Erythroblast (primary cell): ENCODE results near the gene CCZ1B.
"Not testable (repeated sequence)": the region's sequence is repeated elsewhere in the genome, so short reads cannot be mapped to it uniquely, and the experiment has no call there.

Experiments
- DNase-seq, 2 experiments: peaks; one replicate each; lab custom pipeline; 2025; lab: John Stamatoyannopoulos, UW
- GATA1 ChIP-seq: IDR thresholded peaks from 2 replicates; pipeline ENCODE4 v1.6.1; 2011; ENCODE audit warnings: low read depth, mild to moderate bottlenecking, control low read depth, low read length, moderate library complexity
- POLR2A ChIP-seq: IDR thresholded peaks from 2 replicates; pipeline ENCODE4 v1.6.1; 2011; ENCODE audit warnings: mild to moderate bottlenecking, low read length

The CCZ1B gene

DNA sequence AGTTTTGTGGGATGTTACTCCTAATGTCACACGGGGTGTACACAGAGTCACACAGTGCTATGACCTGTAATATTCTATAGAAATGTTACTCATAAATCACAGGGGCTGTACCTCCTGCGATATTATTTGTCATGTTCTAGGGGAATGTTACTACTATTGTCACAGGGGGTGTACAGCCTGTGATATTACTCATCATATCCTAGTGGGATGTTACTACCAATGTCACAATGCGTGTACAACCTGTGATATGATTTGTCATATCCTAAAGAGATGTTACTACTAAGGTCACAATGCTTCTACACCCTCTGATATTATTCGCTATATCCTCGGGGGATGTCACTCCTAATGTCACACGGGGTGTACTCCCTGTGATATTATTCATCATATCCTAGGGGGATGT lies 7.6 kb upstream of the CCZ1B start:
- DNase-seq: no peak
- TF ChIP-seq POLR2A (no peak), GATA1 (no peak)

DNA sequence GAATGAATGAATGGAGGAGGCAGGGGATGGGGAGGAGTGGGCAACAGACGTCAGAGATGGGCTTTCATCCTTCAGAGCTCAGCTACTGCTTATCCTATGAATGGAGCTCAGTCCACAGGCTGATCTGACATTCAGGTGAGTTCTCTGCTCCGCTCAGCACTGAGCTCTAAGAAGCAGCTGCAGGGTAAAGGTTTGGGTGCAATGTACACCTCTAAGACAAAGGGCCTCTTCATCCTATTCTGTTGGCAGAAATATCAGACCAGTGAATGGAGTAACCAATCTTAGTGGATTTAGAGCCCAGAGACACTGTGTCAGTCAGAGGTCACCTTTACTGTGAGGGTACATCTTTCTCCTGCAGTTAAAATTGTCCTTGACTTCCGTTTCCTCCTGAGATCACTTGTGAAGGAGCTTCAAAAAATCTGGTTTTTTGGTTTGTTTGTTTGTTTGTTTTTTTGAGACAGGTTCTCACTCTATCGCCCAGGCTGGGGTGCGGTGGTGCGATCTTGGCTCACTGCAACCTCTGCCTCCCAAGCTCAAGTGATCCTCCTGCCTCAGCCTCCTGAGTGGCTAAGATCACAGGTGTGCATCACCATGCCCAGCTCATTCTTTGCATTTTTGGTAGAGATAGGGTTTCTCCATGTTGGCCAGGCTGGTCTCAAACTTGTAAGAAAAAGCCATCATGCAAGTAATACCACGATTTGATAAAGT lies 5.1 kb upstream of the CCZ1B start:
- DNase-seq: no peak

DNA sequence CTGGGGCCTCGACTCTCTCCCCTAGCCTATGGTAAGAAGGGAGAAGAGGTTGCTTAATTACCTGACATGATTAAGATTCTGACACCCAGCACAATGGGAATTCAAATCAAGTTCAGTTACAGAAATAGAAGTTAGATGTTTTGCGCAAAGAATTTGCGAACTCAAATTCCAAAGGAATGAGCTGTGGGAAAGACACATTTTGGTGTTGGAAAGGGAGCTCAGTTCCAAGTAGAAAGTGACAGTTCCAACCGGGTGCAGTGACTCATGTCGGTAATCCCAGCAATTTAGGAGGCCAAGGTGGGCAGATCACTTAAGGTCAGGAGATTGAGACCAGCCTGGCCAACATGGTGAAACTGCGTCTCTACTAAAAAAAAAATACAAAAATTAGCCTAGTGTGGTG lies 4.0 kb upstream of the CCZ1B start:
- DNase-seq: not testable (repeated sequence)

More for the DNA sequence above, 5.1 kb upstream of the CCZ1B start:
- TF ChIP-seq GATA1 (no peak), POLR2A (no peak)

DNA sequence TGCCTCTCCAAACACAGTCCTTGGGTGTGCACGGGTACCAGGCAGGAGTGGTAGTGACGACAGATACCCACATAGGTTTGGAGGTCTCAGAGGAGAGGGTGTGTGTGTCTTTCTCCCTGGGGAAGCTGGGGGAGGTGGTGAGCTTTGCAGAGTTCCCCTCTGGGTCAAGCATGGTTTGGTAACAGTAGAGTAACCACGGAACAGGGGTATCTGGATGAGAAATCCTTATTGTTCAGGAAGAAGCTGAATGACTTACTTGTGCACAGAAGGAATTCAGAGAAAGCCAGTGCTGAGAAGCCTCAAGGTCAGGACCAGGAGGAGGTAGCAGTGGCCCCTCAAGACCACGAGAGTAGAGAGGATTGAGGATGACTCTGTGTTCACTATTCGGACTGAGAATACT lies 3.5 kb upstream of the CCZ1B start:
- not testable (repeated sequence) for DNase-seq

DNA sequence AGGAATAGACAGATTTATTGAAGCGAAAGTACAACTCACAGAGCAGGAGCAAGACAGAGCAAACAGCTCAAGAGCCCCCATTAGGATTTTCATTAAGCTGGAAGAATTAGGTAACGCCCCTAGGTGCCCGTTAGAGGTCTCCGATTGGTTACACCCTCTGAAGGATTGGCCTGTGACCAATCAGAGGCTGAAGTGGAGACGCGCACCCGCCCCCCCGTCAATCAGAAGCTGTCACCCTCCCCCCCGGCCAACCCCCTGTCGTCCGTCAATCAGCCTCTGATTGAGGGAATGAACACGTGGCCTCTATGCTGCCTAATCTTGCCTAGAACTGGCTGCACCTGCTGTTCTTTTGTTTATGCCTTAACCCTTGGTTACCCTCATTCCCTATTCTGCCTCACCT lies 1.1 kb upstream of the CCZ1B start:
- DNase-seq: peak in 1 of 2 experiments; percentile 16

DNA sequence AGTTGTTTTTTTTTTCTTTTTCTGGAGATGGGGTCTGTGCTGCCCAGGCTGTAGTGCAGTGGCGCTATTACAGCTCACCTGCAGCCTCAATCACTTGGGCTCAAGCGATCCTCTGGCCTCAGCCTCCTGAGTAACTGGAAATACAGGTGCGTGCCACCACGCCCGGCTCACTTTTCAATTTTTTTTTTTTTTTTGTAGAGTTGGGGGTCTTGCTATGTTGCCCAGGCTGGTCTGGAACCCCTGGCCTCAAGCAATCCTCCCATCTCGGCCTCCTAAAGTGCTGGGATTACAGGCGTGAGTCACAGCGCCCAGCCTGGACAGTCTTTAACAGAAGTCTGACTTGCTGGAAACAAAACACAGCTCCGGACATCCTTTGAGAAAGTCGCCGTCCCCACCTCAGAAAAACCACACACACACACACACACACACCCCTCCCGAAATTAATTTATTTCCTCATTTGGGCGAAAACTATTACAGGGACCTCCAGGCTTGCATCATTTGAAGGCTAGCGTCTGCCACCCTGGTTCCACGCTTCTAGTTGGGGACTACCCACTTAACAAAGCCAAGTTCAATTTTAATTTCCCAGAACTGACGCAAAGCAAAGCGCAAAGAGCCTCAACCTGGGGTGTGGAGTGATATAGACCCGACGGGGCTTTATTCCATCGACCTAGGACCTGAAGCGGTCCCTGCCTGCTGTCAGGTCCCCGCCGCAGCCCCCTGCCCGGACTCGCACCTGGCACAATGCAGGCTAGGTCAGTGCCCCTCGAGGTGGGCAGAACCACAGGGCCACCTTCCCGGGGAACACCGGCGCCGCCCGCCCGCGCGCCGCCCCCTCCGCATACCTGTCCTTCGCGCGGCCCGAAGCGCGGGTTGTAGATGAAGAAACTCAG lies 594 bp downstream of the CCZ1B start:
- not testable (repeated sequence) for DNase-seq

DNA sequence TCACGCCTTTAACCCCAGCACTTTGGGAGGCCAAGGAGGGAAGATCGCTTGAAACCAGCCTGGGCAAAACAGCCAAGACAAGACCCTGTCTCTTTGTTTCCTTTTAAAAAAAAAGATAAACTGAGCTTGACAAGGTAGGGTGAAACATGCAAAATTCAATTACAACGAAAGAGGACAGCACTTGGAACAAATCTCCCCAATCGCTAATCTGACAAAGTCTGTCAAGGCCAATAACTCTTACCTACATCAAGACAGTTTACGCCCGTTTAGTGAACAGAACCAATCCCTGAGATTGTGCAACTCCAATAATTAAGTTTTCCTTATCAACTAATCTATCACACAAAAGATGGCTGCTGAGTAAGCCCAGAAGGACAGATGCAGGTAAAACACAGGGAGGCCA lies 4.5 kb downstream of the CCZ1B start:
- not testable (repeated sequence) for DNase-seq

DNA sequence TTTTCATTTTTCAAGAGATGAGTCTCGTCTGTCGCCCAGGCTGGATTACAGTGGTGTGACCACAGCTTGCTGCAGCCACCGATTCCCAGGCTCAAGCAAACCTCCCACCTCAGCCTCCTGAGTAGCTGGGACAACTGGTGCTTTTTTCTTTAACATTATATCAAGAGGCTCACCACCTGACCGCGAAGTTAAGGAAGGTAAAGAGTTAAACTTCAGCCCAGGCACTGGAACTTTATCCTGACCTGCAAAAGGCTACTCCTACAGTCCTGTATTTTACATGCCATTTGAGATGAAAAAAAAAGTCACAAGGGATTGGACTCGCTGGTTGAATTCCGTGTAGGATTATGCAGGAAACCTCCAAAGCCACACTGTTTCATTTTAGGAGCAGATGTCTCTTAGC lies 10.6 kb downstream of the CCZ1B start:
- DNase-seq: not testable (repeated sequence)

DNA sequence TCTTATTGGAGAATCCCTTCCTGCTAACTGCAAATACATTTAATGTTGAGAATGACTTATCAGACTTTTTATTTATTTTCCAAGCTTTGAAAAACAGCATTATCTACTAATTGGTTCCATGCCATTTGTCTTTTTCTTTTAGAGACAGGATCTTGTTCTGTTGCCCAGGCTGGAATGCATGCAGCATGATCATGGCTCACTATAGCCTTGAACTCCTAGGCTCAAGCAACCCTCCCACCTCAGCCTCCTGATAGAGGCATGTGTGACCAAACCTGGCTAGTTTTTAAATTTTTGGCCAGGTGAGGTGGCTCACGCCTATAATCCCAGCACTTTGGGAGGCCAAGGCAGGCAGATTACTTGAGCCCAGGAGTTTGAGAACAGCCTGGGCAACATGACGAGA lies 13.1 kb downstream of the CCZ1B start:
- DNase-seq: not testable (repeated sequence)

DNA sequence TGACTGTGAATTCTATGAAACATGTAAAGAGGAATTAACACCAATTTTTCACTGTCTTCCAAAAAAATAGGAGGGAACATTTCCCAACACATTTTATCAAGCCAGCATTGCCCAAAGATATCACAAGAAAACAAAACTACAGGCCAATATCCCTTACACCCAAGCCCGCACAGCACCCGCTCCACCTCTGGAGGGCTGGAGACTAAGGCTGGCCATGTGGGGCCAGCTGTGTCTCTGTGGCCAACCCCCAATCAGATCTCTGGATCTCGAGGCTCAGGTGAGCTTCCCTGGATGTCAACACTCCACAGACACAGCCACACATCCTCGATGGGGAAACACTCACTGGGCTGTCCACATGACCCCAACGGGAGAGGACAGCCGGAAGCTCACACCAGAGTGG lies 18.1 kb downstream of the CCZ1B start:
- not testable (repeated sequence) for DNase-seq

DNA sequence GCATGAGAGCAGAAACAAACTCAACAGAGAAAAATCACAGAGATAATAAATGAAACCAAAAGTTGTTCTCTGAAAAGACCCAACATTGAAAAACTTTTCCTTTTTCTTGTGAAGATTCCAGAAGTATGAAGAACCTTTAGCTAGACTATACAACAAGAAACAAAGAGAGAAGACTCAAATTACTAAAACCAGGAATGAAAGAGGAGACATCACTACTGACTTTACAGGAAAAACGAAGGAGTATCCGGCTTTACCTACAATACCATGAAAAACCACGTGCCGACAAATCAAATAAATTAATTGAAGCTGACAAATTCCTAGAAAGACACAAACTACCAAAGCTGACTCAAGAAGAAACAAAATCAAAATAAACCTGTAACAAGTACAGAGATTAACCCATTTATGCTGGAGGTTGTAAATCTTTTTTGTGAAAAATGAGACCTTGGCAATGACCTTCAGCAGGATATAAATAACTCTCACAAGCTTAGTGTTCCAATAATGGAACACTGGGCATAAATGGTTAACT lies 18.6 kb downstream of the CCZ1B start:
- DNase-seq: not testable (repeated sequence)

DNA sequence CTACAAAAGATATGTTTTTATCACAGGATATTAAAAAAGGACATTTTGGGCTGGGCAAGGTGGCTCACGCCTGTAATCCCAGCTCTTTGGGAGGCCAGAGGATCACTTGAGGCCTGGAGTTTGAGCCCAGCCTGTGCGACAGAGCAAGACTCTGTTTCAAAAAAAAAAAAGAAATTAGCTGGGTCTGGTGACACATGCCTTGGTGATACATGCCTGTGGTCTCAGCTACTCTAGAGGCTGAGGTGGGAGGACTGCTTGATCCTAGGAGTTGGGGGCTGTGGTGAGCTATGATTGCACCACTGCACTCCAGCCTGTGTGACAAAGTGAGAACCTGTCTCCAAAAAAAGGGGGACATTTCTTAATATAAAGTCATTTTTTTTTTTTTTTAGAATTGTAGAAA lies 25.7 kb downstream of the CCZ1B start:
- not testable (repeated sequence) for DNase-seq

DNA sequence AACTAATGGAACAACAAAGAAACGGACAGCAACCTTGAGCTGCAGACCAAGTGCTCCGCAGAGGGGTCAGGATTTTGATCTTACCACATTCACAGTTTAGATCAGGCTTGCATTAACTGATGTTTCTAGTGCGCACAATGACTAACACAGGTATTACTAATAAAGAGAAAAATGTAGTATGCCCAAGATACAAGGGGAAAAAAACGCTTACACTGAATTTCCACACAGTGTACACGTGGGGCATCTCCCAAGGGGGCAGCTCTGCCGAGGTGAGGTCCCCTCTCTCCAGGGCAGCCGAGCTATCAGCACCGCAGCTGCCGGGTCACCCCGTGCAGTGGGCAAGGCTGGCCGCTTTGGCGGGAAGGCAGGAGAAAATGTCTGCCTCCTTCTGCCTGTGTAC lies 26.2 kb downstream of the CCZ1B start:
- DNase-seq: not testable (repeated sequence)

DNA sequence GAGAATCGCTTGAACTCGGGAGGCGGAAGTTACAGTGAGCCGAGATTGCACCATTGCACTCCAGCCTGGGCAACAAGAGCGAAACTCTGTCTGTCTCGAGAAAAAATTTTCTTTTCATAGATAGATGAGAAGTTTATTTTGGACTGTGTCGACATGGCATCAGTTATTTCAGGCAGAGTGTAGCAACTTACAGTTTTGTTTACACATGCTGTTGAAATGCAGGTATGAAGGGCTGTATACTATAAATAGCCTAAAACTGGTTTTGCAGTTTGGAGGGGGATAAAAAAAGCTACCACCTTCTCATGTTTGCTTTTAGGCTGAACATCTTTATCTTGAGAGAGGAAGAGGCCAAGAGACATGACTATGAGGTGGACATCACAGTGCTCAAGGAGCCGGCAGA lies 28.0 kb downstream of the CCZ1B start:
- DNase-seq: not testable (repeated sequence)

DNA sequence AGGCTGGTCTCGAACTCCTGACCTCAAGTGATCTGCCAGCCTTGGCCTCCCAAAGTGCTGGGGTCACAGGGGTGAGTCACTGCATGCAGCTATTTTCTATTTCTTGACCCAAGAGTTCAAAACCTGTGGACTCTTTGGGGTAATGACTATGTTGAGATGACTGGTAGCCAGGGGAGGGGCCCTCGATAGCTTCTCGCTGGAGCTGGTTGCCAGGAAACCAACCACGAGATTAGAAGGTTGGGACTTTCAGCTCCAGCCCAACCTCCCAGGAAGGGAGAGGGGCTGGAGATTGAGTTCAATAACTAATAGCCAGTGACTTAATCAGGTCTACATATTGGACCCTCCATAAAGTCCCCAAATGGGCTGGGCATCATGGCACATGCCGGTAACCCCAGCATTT lies 28.9 kb downstream of the CCZ1B start:
- DNase-seq: not testable (repeated sequence)

DNA sequence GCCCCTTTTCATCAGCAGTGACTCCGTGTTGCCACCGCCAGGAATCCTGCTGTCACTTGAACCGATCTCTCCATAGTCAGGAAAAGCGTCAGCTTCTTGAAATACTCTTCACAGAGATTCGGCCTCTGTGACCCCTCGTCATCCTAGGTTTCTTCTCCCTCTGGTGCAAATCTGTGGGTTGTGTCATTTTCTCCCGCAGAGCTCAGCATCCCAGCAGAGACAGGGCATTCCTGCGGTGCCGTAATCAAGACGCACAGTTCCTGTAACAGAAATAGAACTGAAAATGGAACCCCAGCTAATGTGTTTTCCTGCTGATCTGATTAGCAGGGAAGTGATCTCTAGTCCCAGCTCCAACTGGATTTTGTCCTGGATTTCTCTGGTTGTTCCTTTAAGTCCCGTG lies 31.8 kb downstream of the CCZ1B start:
- not testable (repeated sequence) for DNase-seq

DNA sequence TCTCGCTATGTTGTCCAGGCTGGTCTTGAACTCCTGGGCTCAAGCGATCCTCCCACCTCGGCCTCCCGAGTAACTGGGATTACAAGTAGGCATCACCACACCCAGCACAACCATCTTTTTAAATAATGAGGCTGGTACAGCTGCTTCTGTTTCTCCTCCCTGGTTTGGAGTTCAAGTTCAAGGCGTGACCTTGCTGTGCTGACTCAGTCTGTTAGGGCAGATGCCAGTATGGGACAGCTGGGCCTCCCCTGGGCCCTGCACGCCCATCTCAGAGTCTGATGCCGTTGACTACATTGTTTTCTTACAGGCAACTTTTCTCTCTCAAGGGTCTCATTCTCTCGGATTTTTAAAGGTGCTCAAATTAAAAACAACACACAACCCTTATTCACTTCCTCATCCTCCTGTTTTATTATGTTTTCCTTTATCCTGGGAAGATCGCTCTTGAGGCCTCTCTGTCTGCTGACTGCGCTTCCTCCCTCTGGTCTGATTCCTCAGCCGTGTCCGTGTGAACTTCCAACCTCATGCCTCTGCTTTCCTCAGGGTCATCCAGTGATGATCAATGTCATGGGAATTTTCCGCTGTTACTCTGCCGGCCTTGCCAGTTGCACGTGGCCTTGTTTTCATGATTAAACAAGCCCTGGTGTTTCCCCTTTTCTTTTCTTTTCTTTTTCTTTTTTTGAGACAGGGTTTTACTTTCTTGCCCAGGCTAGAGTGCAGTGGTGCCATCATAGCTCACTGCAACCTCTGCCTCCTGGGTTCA lies 33.8 kb downstream of the CCZ1B start:
- not testable (repeated sequence) for DNase-seq

DNA sequence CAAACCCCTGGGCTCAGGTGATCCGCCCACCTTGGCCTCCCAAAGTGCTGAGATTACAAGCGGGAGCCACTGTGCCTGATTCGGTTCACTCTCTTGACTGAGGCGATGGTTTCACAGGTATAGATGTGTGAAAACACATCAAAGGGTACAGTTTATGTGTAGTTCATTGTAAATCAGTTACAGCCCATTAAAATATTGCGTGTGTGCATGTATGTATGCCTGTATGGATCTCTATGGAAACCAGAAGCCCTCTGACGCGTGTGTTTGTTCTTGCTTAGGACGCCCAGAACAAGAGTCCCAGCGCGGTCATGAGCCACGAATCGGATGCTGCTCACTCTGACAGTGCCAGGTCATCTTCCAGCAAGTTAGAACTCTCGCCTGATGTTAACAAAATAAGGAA lies 36.7 kb downstream of the CCZ1B start:
- DNase-seq: not testable (repeated sequence)

DNA sequence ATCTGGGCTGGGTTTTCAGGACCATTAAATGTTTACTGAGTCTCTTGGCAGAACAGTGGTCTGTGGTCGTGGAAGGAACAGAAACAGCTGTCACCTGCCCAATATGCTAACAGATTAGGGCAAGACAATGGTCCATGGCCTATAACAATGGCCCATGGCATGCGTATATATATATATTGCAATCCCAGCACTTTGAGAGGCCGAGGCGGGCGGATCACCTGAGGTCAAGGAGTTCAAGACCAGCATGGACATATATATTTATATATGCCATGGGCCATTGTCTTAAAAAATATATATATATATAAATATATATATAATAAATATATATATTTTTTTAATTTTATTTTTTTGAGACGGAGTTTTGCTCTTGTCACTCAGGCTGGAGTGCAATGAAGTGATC lies 44.5 kb downstream of the CCZ1B start:
- DNase-seq: not testable (repeated sequence)

DNA sequence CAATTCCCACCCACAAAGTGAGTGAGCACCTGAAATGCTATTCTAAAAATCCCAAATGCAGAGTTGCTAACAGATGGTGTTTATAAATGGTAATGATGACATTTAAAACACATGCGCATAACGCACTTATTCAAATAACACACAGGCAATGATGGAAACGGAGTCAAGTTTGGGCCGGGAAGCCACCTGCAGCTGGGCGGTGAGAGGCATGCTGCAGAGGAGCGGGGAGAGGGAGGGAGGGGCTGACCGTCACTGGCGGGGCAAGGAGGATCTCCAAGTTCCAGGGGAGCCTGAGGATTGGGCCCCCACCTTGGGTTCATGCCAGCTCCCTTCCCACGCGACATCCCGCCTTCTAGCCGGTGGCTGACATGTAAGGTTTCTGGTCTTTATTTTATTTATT lies 64.9 kb downstream of the CCZ1B start:
- DNase-seq: not testable (repeated sequence)

DNA sequence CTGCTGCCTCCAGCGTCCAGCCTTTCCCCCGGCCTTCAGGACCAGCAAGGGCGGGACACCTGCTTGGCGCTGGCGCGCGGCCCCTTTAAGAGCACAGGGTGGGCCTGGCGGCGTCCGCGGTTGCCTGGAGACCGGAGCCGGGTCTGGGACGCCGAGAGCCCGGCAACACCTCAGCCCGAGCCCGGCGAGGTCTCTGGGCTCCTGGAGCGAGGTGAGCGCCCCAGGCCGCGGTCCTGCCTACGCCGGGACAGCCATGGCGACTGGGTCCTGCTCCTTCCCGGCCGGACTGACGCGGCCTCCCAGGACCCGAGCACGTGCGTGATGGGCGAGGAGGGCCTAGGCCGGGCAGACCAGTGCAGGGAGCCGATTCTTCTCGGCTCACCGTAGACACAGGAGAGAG lies 72.1 kb downstream of the CCZ1B start, which contains the start of gene RSPH10B2:
Gene RSPH10B2, plus strand, starts transcription at position 140 of the 400 bp plus-strand sequence. CDS start 3,575 bp downstream, outside the sequence.
- not testable (repeated sequence) for DNase-seq
